Activated B cell treated with CpG ODN at 0.5 μM for 24 hours (primary cell): Measurements from ENCODE around the gene DPH3. TPM values are rescaled to one million over a fixed set of nuclear protein-coding genes. Genes with fewer than 3 reads are reported as not detected.
"Not testable (repeated sequence)": the region's sequence is repeated elsewhere in the genome, so short reads cannot be mapped to it uniquely, and the experiment has no call there.

Experiments used
- ATAC-seq: fragments of 200-7000 bp; cut with Tn5 transposase; one replicate; pipeline ENCODE4 v1.10.0; 2021; ENCODE audit warnings: low read depth, mild to moderate bottlenecking, moderate library complexity
- CTCF ChIA-PET: fragments of 350-600 bp; sonication (Branson Sonifier 250); formaldehyde crosslinking; loops from one replicate; lab custom pipeline; 2021; ENCODE audit warnings: antibody characterized with exemption; lab: Charles Lee
- POLR2A ChIA-PET: fragments of 350-600 bp; sonication (Branson Sonifier 250); formaldehyde crosslinking; loops from one replicate; lab custom pipeline; 2021; ENCODE audit warnings: antibody characterized with exemption; lab: Charles Lee
- DNase-seq: peaks from one replicate; pipeline ENCODE4 v3.0.0; 2022
- H3K27ac Mint-ChIP-seq: one replicate; pipeline ENCODE4 v1.8.0; 2020; ENCODE audit warnings: mixed read lengths
- H3K27me3 Mint-ChIP-seq: one replicate; pipeline ENCODE4 v1.8.0; 2021; ENCODE audit warnings: mixed read lengths
- H3K36me3 Mint-ChIP-seq: one replicate; pipeline ENCODE4 v1.8.0; 2021; ENCODE audit warnings: low read depth, mixed read lengths
- H3K4me1 Mint-ChIP-seq: one replicate; pipeline ENCODE4 v1.8.0; 2021; ENCODE audit warnings: mixed read lengths
- H3K4me3 Mint-ChIP-seq: one replicate; pipeline ENCODE4 v1.8.0; 2020; ENCODE audit warnings: mild to moderate bottlenecking, mixed read lengths
- H3K9me3 Mint-ChIP-seq: one replicate; pipeline ENCODE4 v1.8.0; 2020; ENCODE audit warnings: mixed read lengths
- intact Hi-C: fragments of 100-400 bp; cut with micrococcal nuclease; formaldehyde crosslinking; loops from one replicate; pipeline ENCODE4 v1.15.1; 2024
- total RNA-seq: library from RNA; stranded (reverse); gene quantifications from 2 replicates; pipeline ENCODE4 v1.2.3, GENCODE V29; 2022
- TF ChIP-seq, protein P1 (sequence below): fragments of 200-600 bp; IDR thresholded peaks from one replicate; pipeline ENCODE4 v1.8.0; 2022; ENCODE audit warnings: antibody characterized with exemption, mild to moderate bottlenecking

Gene DPH3
- total RNA-seq, result 13.4 and 14.7 TPM in 2 replicates

DNA sequence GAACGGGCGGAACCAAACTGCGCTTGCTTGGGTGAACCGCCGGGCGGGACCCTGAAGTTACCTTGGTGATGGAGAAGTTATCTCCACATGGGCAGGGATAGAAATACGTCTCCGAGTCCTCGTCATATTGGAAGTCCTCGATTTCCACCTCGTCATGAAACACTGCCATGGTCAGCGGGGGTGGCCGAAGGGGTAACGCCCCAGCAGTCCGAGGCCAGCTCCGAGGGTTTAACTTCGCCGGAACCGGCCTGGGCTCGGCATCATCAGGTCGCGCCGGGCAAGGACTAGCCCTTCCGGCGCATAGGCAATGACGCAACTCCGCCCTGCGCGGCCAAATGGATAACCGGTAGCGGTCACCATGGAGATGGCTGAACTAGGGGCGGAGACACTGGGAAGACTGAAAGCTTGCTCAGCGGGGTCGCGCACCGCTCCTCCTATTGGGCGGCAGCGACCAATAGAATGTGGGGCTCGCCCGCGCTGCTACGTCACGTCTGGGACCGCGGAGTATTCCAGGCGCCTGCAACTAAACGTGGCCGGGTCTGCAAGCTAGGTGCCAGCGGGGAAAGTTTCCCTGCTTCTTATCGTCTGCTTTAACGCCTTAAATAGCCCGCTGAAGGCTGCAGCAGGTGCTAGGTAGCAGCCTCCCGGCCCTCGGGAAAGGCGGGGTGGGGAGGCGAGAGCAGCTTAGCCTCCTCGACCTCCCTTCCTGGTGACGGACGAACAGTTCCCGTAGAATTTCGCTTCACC, at the start of gene DPH3, which contains the start of gene OXNAD1:
Gene DPH3, minus strand, starts transcription at position 236 of the 747 bp plus-strand sequence. Its CDS starts 67 bp downstream, at position 169.
Gene OXNAD1, plus strand, starts transcription at position 505 of the 747 bp plus-strand sequence. CDS start 5,741 bp downstream, outside the sequence.
- TF ChIP-seq, protein P1, sequence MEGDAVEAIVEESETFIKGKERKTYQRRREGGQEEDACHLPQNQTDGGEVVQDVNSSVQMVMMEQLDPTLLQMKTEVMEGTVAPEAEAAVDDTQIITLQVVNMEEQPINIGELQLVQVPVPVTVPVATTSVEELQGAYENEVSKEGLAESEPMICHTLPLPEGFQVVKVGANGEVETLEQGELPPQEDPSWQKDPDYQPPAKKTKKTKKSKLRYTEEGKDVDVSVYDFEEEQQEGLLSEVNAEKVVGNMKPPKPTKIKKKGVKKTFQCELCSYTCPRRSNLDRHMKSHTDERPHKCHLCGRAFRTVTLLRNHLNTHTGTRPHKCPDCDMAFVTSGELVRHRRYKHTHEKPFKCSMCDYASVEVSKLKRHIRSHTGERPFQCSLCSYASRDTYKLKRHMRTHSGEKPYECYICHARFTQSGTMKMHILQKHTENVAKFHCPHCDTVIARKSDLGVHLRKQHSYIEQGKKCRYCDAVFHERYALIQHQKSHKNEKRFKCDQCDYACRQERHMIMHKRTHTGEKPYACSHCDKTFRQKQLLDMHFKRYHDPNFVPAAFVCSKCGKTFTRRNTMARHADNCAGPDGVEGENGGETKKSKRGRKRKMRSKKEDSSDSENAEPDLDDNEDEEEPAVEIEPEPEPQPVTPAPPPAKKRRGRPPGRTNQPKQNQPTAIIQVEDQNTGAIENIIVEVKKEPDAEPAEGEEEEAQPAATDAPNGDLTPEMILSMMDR, result no peak

DNA sequence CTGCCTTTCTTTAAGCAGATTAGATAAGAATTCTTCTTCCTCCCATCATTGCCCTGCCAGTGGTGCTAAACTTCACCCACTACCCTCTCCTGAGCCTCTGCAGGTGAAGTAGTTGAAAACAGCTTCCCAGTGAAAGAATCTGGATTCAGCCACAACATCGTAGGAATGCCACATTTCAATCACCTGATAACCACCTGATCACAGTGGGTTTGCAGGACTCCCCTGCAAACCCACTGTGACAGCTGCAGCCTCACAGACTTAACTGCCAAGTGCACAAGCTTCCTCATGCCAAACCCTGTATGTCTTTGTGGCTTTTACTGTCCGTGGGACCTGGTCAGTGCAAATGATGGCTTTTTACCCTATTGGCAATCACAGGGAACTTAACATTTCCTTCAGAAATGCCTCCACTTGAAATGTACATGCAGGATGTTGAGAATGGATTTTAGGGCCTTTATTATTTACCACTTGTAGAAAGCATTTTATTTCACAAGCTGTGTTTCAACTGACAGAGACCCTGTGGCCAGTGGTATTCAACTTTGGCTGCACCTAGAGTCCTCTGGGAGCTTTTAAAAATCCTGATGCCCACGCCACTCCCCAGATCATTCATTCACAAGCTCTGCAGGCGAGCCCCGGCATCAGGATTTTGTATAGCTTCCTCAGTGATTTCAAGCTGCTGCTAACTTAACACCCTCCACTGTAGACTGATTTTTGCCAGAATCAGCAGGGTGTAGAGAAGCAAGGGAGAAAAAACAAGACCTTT, 49.3 kb upstream of the DPH3 start:
- intact Hi-C loops, result no loop called here
- TF ChIP-seq, protein P1, result no peak
- Mint-ChIP-seq H3K4me3 (no peak overlapping the region), H3K27ac (no peak overlapping the region), H3K27me3 (no peaks in the 10 kb centered on the region), H3K36me3 (peaks cover 79% of the 10 kb centered on the region), H3K9me3 (no peaks in the 10 kb centered on the region), H3K4me1 (peaks cover 28% of the 10 kb centered on the region)
- POLR2A ChIA-PET, result interaction anchor here (0.6 kb wide), 1 partner anchor 1609 kb away, joined by 3 read pairs; no protein-coding TSS in a partner anchor
- CTCF ChIA-PET, result interaction anchor here (1.5 kb wide), 1 partner anchor 24 kb away, joined by 6 read pairs; no protein-coding TSS in a partner anchor
- DNase-seq (no peak), ATAC-seq (no peak)

More for the DNA sequence above, at the start of gene DPH3, which contains the start of gene OXNAD1:
- no peaks in the 10 kb centered on the region for H3K9me3 Mint-ChIP-seq
- peak; percentile 96 for ATAC-seq
- ChIA-PET POLR2A (interaction anchor here (0.6 to 3.3 kb wide), 10 partner anchors 9 to 1166 kb away, joined by 3 to 16 read pairs (median 4); partner anchors contain the start of genes BTD, CAPN7, HACL1 and RBSN), CTCF (interaction anchor here (1.2 to 1.8 kb wide), 3 partner anchors 17 to 286 kb away, joined by 4 to 9 read pairs (median 8); no protein-coding TSS in a partner anchor)
- H3K27ac Mint-ChIP-seq, result peak within 1 kb of the TSS; percentile 100
- H3K4me1 Mint-ChIP-seq, result peaks cover 25% of the 10 kb centered on the region
- DNase-seq, result peak; percentile 99
- peaks cover 31% of the 10 kb centered on the region for H3K36me3 Mint-ChIP-seq
- intact Hi-C loops, result loop anchor here (1.0 to 10.0 kb wide), 13 partner anchors 107 to 1610 kb away; partner anchors contain the start of genes BTD, CAPN7, CCDC174 and HACL1
- H3K27me3 Mint-ChIP-seq, result no peaks in the 10 kb centered on the region
- peak within 1 kb of the TSS; percentile 100 for H3K4me3 Mint-ChIP-seq

DNA sequence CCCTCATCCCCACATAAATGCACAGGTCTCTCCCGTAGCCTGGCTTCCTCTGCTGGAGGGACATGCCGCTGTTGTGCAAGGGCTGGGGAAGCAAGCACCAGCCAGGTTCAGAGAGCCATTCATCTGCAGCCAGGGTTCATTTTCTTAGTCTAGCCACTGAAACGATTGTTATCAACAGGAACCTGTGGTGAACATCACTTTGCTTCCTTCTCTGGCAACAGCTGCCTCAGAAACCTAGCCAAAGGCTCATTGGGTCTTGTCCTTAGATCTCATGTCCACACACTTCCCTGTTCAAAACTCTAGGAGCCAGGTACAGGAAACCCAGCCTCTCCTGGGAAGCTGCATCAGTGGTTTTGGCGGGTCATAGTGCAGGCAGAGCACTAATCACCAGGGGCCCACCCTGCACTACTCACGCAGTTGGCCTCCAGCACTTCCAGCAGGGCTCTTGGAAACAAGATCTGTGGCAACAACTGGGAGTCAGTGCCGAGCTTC, 47.3 kb upstream of the DPH3 start:
- peak; percentile 36 for ATAC-seq
- Mint-ChIP-seq H3K4me3 (peak overlapping the region; percentile 44), H3K27ac (peak overlapping the region; percentile 73), H3K36me3 (peaks cover 75% of the 10 kb centered on the region), H3K4me1 (peaks cover 28% of the 10 kb centered on the region), H3K27me3 (no peaks in the 10 kb centered on the region), H3K9me3 (no peaks in the 10 kb centered on the region)
- DNase-seq, result no peak
- POLR2A ChIA-PET, result interaction anchor here (0.6 to 1.1 kb wide), 2 partner anchors 186 to 200 kb away, joined by 3 read pairs; no protein-coding TSS in a partner anchor
- TF ChIP-seq, protein P1, result no peak
- CTCF ChIA-PET, result no interaction called here
- intact Hi-C loops, result no loop called here

DNA sequence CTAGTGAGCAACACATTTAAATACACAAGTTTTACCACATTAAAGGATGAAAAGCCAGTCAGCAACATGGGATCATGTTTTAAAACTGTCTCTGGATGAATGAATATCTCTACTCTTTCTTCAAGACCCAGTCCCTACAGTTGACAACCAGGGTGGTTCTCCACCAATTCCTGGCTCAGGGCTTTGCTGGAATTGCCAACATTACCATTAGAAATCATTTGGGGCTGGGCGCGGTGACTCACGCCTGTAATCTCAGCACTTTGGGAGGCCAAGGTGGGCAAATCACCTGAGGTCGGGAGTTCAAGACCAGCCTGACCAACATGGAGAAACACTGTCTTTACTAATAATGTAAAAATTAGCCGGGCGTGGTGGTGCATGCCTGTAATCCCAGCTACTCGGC, 45.7 kb upstream of the DPH3 start:
- ATAC-seq, H3K4me3 Mint-ChIP-seq, H3K9me3 Mint-ChIP-seq, DNase-seq, POLR2A ChIA-PET, intact Hi-C loops, H3K27me3 Mint-ChIP-seq: not testable (repeated sequence)
- Mint-ChIP-seq H3K4me1 (peaks cover 28% of the 10 kb centered on the region), H3K36me3 (peaks cover 67% of the 10 kb centered on the region), H3K27ac (peak overlapping the region; percentile 72)
- CTCF ChIA-PET, result interaction anchor here (0.7 kb wide), 1 partner anchor 1208 kb away, joined by 3 read pairs; no protein-coding TSS in a partner anchor

DNA sequence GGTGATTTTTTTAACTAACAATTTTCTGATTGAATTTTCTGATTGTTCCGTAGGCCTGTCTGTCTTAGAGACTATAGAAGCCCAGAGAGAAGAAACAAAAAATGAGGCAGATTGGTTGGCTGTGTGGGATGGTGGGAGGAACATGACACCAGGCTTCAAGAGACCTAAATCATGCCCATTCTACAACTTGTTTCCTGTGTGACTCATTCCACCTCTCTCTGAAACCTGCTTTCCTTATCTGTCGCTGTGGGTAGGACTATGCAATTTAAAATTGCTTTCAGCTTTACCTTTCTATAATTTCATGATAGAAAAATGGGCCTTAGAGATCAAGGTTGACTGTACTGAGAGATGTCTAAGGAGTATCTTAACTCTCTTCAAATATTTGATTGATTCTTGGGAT, 44.8 kb upstream of the DPH3 start:
- Mint-ChIP-seq H3K9me3 (no peaks in the 10 kb centered on the region), H3K4me1 (peaks cover 30% of the 10 kb centered on the region), H3K36me3 (peaks cover 65% of the 10 kb centered on the region), H3K27me3 (no peaks in the 10 kb centered on the region), H3K4me3 (peak overlapping the region; percentile 21), H3K27ac (peak overlapping the region; percentile 72)
- no peak for DNase-seq
- ATAC-seq, result peak; percentile 76
- TF ChIP-seq, protein P1, result no peak
- ChIA-PET POLR2A (interaction anchor here (1.0 kb wide), 1 partner anchor 202 kb away, joined by 4 read pairs; no protein-coding TSS in a partner anchor), CTCF (no interaction called here)
- intact Hi-C loops, result no loop called here
